ENCODE results near the gene CEACAM19. TPM values are rescaled to one million over a fixed set of nuclear protein-coding genes. Genes with fewer than 3 reads are reported as not detected.

CEACAM19 gene
- total RNA-seq, 1 donor from 2014 or later: 4.2 TPM

Small RNA genes within 50 kb of the gene (microRNA-seq; reads per million reads assigned to microRNA genes)
- gene MIR4531 (ENCODE audit: borderline number of aligned reads): not detected

Other genes starting within 250 kb of the CEACAM19 start
- 6.7 TPM for gene ZNF229, start 223.0 kb upstream of the CEACAM19 start, total RNA-seq
- 3.6 TPM for gene ZNF180, start 171.0 kb upstream of the CEACAM19 start, total RNA-seq
- gene CEACAM20, start 141.8 kb upstream of the CEACAM19 start, total RNA-seq: not detected
- gene IGSF23, start 57.9 kb upstream of the CEACAM19 start, total RNA-seq: not detected
- gene PVR, start 27.6 kb upstream of the CEACAM19 start, total RNA-seq: 40.7 TPM
- gene CEACAM16, start 27.7 kb downstream of the CEACAM19 start, total RNA-seq: not detected
- gene BCL3, start 77.2 kb downstream of the CEACAM19 start, total RNA-seq: 14.5 TPM
- not detected for gene CBLC, start 106.4 kb downstream of the CEACAM19 start, total RNA-seq
- gene BCAM, start 137.6 kb downstream of the CEACAM19 start, total RNA-seq: 85.5 TPM
- 35.4 TPM for gene NECTIN2, start 174.8 kb downstream of the CEACAM19 start, total RNA-seq
- gene TOMM40, start 219.8 kb downstream of the CEACAM19 start, total RNA-seq: 49.8 TPM
- gene APOE, start 234.3 kb downstream of the CEACAM19 start, total RNA-seq: 18.9 TPM
- gene APOC1, start 243.1 kb downstream of the CEACAM19 start, total RNA-seq: 1.7 TPM

Data from left ventricle myocardium superior (tissue), 1 donor.